Measurements from ENCODE around the gene GPR101.

Gene GPR101

GRCh38 chrX:137040113-137040794, 6.5 kb upstream of the GPR101 start:
- 85% methylated on average over 8 of the region's 14 CpGs for WGBS (ENCODE audit: insufficient coverage)
- POLR2A ChIA-PET, result no interaction called here
- no peaks in the 10 kb centered on the region for H3K4me1 ChIP-seq (ENCODE audit: control extremely low read depth in 1 of 4, control insufficient read depth in 4 of 4, insufficient read depth in 4 of 4, low read length in 3 of 4)
- H3K27me3 ChIP-seq (replicated peaks in 2 of 5; ENCODE audit: control insufficient read depth in 4 of 5, insufficient read depth in 5 of 5, low read length in 4 of 5), result peaks cover 0 to 24% (median 14%) of the 10 kb centered on the region in 5 experiments
- DNase-seq, result no peak
- CTCF ChIA-PET, result no interaction called here
- no peaks in the 10 kb centered on the region for H3K36me3 ChIP-seq (ENCODE audit: control insufficient read depth in 4 of 4, insufficient read depth in 4 of 4, low read length in 3 of 4)
- no peak overlapping the region for H3K27ac ChIP-seq (ENCODE audit: insufficient read depth in 1 of 2, low read depth in 1 of 2, low read length in 2 of 2, poor library complexity in 1 of 2, severe bottlenecking in 2 of 2)
- H3K9me3 ChIP-seq (ENCODE audit: control extremely low read depth in 1 of 5, control insufficient read depth in 4 of 5, insufficient read depth in 2 of 5, low read depth in 1 of 5, low read length in 4 of 5), result peaks cover 0 to 2% (median 0%) of the 10 kb centered on the region in 5 experiments
- H3K4me3 ChIP-seq (ENCODE audit: control insufficient read depth in 1 of 7, extremely low read depth in 1 of 7, insufficient read depth in 4 of 7, low read depth in 2 of 7, low read length in 6 of 7), result no peak overlapping the region

GRCh38 chrX:137034508-137034872, 695 bp upstream of the GPR101 start:
- 54% methylated on average over 2 of the region's 3 CpGs for WGBS (ENCODE audit: insufficient coverage)
- Histone ChIP-seq H3K4me3 (ENCODE audit: control insufficient read depth in 1 of 7, extremely low read depth in 1 of 7, insufficient read depth in 4 of 7, low read depth in 2 of 7, low read length in 6 of 7) (no peak overlapping the region), H3K27ac (ENCODE audit: insufficient read depth in 1 of 2, low read depth in 1 of 2, low read length in 2 of 2, poor library complexity in 1 of 2, severe bottlenecking in 2 of 2) (no peak overlapping the region), H3K9me3 (ENCODE audit: control extremely low read depth in 1 of 5, control insufficient read depth in 4 of 5, insufficient read depth in 2 of 5, low read depth in 1 of 5, low read length in 4 of 5) (peaks cover 0 to 17% (median 0%) of the 10 kb centered on the region in 5 experiments), H3K36me3 (ENCODE audit: control insufficient read depth in 4 of 4, insufficient read depth in 4 of 4, low read length in 3 of 4) (no peaks in the 10 kb centered on the region), H3K27me3 (replicated peaks in 2 of 5; ENCODE audit: control insufficient read depth in 4 of 5, insufficient read depth in 5 of 5, low read length in 4 of 5) (peaks cover 3 to 79% (median 43%) of the 10 kb centered on the region in 5 experiments), H3K4me1 (ENCODE audit: control extremely low read depth in 1 of 4, control insufficient read depth in 4 of 4, insufficient read depth in 4 of 4, low read length in 3 of 4) (peaks cover 3 to 22% (median 15%) of the 10 kb centered on the region in 4 experiments)
- ChIA-PET CTCF (interaction anchor here (2.5 kb wide), 1 partner anchor 18 kb away, joined by 8 read pairs; no protein-coding TSS in a partner anchor), POLR2A (no interaction called here)
- peak in 1 of 3 donors; percentile 6 for DNase-seq

- peaks cover 3 to 88% (median 45%) of the 10 kb centered on the region in 5 experiments for H3K27me3 ChIP-seq (replicated peaks in 2 of 5; ENCODE audit: control insufficient read depth in 4 of 5, insufficient read depth in 5 of 5, low read length in 4 of 5)
- H3K36me3 ChIP-seq (ENCODE audit: control insufficient read depth in 4 of 4, insufficient read depth in 4 of 4, low read length in 3 of 4), result no peaks in the 10 kb centered on the region
- H3K4me3 ChIP-seq (ENCODE audit: control insufficient read depth in 1 of 7, extremely low read depth in 1 of 7, insufficient read depth in 4 of 7, low read depth in 2 of 7, low read length in 6 of 7), result peak overlapping the region in 1 of 7 experiments; percentile 12
- WGBS (ENCODE audit: insufficient coverage), result 33% methylated on average over 30 of the region's 34 CpGs
- no peak for DNase-seq
- ChIA-PET CTCF (no interaction called here), POLR2A (no interaction called here)
- H3K4me1 ChIP-seq (ENCODE audit: control extremely low read depth in 1 of 4, control insufficient read depth in 4 of 4, insufficient read depth in 4 of 4, low read length in 3 of 4), result peaks cover 3 to 22% (median 15%) of the 10 kb centered on the region in 4 experiments
- H3K9me3 ChIP-seq (ENCODE audit: control extremely low read depth in 1 of 5, control insufficient read depth in 4 of 5, insufficient read depth in 2 of 5, low read depth in 1 of 5, low read length in 4 of 5), result peaks cover 0 to 18% (median 0%) of the 10 kb centered on the region in 5 experiments
- H3K27ac ChIP-seq (ENCODE audit: insufficient read depth in 1 of 2, low read depth in 1 of 2, low read length in 2 of 2, poor library complexity in 1 of 2, severe bottlenecking in 2 of 2), result no peak overlapping the region
Measured at GRCh38 chrX:137032841-137033773, 688 bp downstream of the GPR101 start.

DNA sequence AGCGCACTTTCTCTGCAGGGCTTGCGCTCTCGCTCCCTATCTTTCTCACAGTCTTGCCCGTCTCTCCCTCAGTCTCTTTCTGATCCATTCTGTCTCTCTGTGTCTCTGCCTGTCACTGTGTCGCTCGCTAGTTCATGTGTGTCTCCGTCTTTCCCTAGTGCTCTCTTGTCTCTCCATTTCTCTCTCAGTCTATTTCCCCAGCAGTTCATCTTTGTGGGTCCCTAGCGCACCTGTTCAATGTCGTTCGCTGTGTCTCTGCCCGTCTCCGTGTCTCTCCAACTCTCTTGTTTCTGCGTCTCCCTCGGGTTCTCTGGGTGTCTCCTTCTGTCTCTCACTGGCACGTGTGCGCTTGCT, 1.5 kb downstream of the GPR101 start:
- Histone ChIP-seq H3K27ac (ENCODE audit: insufficient read depth in 1 of 2, low read depth in 1 of 2, low read length in 2 of 2, poor library complexity in 1 of 2, severe bottlenecking in 2 of 2) (no peak overlapping the region), H3K27me3 (replicated peaks in 2 of 5; ENCODE audit: control insufficient read depth in 4 of 5, insufficient read depth in 5 of 5, low read length in 4 of 5) (peaks cover 3 to 85% (median 42%) of the 10 kb centered on the region in 5 experiments), H3K9me3 (ENCODE audit: control extremely low read depth in 1 of 5, control insufficient read depth in 4 of 5, insufficient read depth in 2 of 5, low read depth in 1 of 5, low read length in 4 of 5) (peaks cover 0 to 18% (median 0%) of the 10 kb centered on the region in 5 experiments), H3K4me3 (ENCODE audit: control insufficient read depth in 1 of 7, extremely low read depth in 1 of 7, insufficient read depth in 4 of 7, low read depth in 2 of 7, low read length in 6 of 7) (peak overlapping the region in 6 of 7 experiments; percentile 27 to 73 (median 51)), H3K4me1 (ENCODE audit: control extremely low read depth in 1 of 4, control insufficient read depth in 4 of 4, insufficient read depth in 4 of 4, low read length in 3 of 4) (peaks cover 3 to 22% (median 15%) of the 10 kb centered on the region in 4 experiments), H3K36me3 (ENCODE audit: control insufficient read depth in 4 of 4, insufficient read depth in 4 of 4, low read length in 3 of 4) (no peaks in the 10 kb centered on the region)
- ChIA-PET CTCF (no interaction called here), POLR2A (no interaction called here)
- WGBS (ENCODE audit: insufficient coverage), result 34% methylated on average over 16 of the region's 16 CpGs
- no peak for DNase-seq

DNA sequence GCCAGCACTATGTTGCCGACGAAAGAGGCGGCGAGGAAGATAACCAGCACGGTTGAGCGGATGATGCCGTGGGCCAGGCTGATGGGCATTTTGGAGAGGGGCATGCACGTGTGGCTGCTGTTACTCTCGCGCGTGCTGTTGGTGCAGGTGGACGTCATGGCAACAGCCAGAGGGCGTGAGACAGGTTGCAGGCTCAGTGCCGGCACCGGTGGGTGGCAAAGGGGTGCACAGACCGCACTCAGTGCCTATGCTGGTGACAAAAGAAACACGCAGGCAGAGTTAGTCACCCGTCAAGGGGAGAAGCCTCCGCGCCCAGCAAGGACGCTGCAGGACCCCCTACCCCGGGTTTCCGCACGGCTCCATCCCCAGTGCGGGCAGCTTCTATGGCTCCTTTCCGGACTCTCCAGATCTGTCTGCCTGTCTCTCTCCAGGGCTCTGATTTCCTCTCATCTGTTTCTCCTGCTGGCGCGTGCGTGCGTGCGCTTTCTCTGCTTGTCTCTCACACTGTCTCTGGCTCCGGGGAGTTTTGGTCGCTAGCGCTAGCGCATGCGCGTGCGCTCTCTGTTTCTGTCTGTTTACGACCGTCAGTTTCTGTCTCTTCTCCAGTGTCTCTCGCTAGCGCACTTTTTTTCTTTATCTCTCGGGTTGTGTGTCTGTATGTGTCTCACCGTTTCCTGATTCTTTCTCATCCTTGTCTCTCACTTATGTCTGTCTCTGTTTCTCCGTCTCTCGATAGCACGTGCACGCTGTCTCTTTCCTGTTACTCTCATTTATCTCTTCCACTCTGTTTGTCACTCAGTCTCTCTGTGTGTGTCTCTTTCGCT, 2.1 kb downstream of the GPR101 start:
- Histone ChIP-seq H3K9me3 (ENCODE audit: control extremely low read depth in 1 of 5, control insufficient read depth in 4 of 5, insufficient read depth in 2 of 5, low read depth in 1 of 5, low read length in 4 of 5) (peaks cover 0 to 18% (median 0%) of the 10 kb centered on the region in 5 experiments), H3K36me3 (ENCODE audit: control insufficient read depth in 4 of 4, insufficient read depth in 4 of 4, low read length in 3 of 4) (no peaks in the 10 kb centered on the region), H3K4me1 (ENCODE audit: control extremely low read depth in 1 of 4, control insufficient read depth in 4 of 4, insufficient read depth in 4 of 4, low read length in 3 of 4) (peaks cover 3 to 22% (median 15%) of the 10 kb centered on the region in 4 experiments), H3K27me3 (replicated peaks in 2 of 5; ENCODE audit: control insufficient read depth in 4 of 5, insufficient read depth in 5 of 5, low read length in 4 of 5) (peaks cover 3 to 87% (median 40%) of the 10 kb centered on the region in 5 experiments), H3K27ac (ENCODE audit: insufficient read depth in 1 of 2, low read depth in 1 of 2, low read length in 2 of 2, poor library complexity in 1 of 2, severe bottlenecking in 2 of 2) (no peak overlapping the region), H3K4me3 (ENCODE audit: control insufficient read depth in 1 of 7, extremely low read depth in 1 of 7, insufficient read depth in 4 of 7, low read depth in 2 of 7, low read length in 6 of 7) (peak overlapping the region in 6 of 7 experiments; percentile 27 to 73 (median 51))
- peak; percentile 18 to 56 (median 48) for DNase-seq
- 38% methylated on average over 49 of the region's 49 CpGs for WGBS (ENCODE audit: insufficient coverage)
- ChIA-PET CTCF (no interaction called here), POLR2A (no interaction called here)

DNA sequence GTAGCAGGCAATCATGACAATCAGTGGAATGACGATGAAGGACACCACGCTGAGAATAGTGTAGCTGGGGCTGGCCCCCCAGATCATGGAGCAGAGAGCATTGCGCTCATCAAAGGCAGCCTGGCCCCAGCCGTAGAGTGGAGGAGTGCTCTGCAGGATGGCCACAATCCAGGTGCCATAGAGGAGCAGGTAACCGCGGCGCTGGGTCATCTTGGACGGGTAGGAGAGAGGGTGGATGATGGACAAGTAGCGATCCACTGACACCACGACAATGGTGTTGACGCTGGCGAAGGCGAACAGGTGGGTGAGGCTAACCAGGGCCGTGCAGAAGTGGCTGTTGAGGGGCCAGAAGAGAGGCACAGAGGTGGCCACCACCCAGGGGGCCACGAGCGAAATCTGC, 2.8 kb downstream of the GPR101 start:
- 51% methylated on average over 16 of the region's 16 CpGs for WGBS (ENCODE audit: insufficient coverage)
- no peak for DNase-seq
- H3K36me3 ChIP-seq (ENCODE audit: control insufficient read depth in 4 of 4, insufficient read depth in 4 of 4, low read length in 3 of 4), result no peaks in the 10 kb centered on the region
- H3K4me3 ChIP-seq (ENCODE audit: control insufficient read depth in 1 of 7, extremely low read depth in 1 of 7, insufficient read depth in 4 of 7, low read depth in 2 of 7, low read length in 6 of 7), result peak overlapping the region in 1 of 7 experiments; percentile 73
- H3K27me3 ChIP-seq (replicated peaks in 2 of 5; ENCODE audit: control insufficient read depth in 4 of 5, insufficient read depth in 5 of 5, low read length in 4 of 5), result peaks cover 3 to 84% (median 40%) of the 10 kb centered on the region in 5 experiments
- H3K4me1 ChIP-seq (ENCODE audit: control extremely low read depth in 1 of 4, control insufficient read depth in 4 of 4, insufficient read depth in 4 of 4, low read length in 3 of 4), result peaks cover 3 to 22% (median 15%) of the 10 kb centered on the region in 4 experiments
- CTCF ChIA-PET, result no interaction called here
- H3K9me3 ChIP-seq (ENCODE audit: control extremely low read depth in 1 of 5, control insufficient read depth in 4 of 5, insufficient read depth in 2 of 5, low read depth in 1 of 5, low read length in 4 of 5), result peaks cover 0 to 18% (median 0%) of the 10 kb centered on the region in 5 experiments
- H3K27ac ChIP-seq (ENCODE audit: insufficient read depth in 1 of 2, low read depth in 1 of 2, low read length in 2 of 2, poor library complexity in 1 of 2, severe bottlenecking in 2 of 2), result no peak overlapping the region
- POLR2A ChIA-PET, result no interaction called here

All from common myeloid progenitor, CD34-positive (primary cell).